Stimulated activated CD8-positive, alpha-beta memory T cell treated with anti-CD3 and anti-CD28 coated beads, Interleukin-4, amount 100 ng/mL, for 24 hours (primary cell): ENCODE measurements around the gene TMEM229A.
"Not testable (repeated sequence)": the region's sequence is repeated elsewhere in the genome, so short reads cannot be mapped to it uniquely, and the experiment has no call there.

ENCODE experiments used
- DNase-seq: peaks from one replicate; pipeline ENCODE4 v3.0.0-alpha.2; 2020; ENCODE audit warnings: low read depth

TMEM229A gene

DNA sequence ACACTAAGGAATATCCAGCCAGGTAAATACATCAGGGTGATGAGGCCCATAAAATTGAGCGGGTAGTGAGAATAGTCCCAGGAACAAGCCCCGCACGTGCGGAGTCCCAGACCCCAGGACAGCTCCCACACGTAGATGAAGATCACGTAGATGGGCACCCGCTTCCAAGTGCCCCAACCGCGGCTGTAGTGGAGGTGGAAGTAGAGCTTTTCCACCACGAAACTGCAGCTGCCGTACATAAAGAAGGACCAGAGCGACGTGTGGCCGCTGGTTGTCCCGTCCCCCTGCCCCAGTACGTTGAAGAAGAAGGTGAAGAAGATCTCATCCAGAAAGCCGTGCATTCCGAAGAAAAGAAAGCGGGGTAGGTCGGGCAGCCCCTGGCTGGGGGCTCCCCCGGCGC is 948 bp downstream of the TMEM229A start:
- DNase-seq, result no peak

GRCh38 chr7:124031406-124031805 is 1.5 kb downstream of the TMEM229A start:
- DNase-seq, result no peak

DNA sequence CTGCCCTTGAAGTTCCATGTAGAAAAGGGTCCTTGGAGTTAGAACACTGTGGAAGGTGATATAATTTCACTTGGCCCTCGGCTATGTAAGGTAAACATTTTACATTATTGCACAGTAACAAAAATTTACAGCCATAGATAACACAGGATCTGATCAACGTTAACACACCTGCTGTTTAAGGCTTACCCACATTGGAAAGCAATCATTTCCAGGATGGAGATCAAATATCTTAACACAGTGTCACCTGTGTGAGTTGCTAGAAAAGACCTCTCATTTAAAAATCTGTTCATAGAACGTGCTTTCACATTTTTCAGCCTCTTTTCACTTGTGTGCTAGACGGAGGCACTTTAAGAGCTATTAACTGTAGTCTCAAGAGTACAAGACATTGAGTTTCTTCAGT is 1.9 kb downstream of the TMEM229A start:
- DNase-seq, result no peak

- no peak for DNase-seq
Measured at GRCh38 chr7:124029396-124030188, 3.3 kb downstream of the TMEM229A start.

- DNase-seq, result no peak
Measured at GRCh38 chr7:124027236-124027635, 5.6 kb downstream of the TMEM229A start.

- not testable (repeated sequence) for DNase-seq
Measured at GRCh38 chr7:124024329-124024728, 8.5 kb downstream of the TMEM229A start.

DNA sequence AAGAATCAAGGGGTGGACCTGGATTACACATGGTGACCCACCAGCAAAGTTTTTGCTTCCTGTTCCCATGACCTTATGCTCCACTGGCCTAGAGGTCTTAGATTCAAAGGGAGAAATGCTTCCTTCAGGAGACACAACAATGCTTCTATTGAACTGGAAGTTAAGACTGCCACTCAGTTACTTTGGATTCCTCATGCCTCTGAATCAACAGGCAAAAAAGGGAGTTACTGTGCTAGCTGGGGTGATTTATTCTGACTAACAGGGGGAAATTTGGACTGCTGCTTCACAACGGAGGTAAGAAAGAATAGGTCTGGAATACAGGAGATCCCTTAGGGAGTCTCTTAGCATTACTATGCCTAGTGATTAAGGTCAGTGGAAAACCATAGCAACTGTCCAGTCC is 10.3 kb downstream of the TMEM229A start:
- no peak for DNase-seq

- no peak for DNase-seq
Measured at GRCh38 chr7:124020060-124020459, 12.8 kb downstream of the TMEM229A start.

- DNase-seq, result no peak
Measured at GRCh38 chr7:124013306-124013705, 19.6 kb downstream of the TMEM229A start.

GRCh38 chr7:124012864-124013263 is 20.0 kb downstream of the TMEM229A start:
- DNase-seq, result no peak

- no peak for DNase-seq
Measured at GRCh38 chr7:124009321-124009720, 23.5 kb downstream of the TMEM229A start.

DNA sequence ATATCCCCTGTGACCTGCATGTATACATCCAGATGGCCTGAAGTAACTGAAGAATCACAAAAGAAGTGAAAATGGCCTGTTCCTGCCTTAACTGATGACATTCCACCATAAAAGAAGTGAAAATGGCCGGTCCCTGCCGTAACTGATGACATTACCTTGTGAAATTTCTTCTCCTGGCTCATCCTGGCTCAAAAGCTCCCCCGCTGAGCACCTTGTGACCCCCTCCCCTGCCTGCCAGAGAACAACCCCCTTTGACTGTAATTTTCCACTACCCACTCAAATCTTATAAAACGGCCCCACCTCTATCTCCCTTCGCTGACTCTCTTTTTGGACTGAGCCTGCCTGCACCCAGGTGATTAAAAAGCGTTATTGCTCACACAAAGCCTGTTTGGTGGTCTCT is 24.6 kb downstream of the TMEM229A start:
- not testable (repeated sequence) for DNase-seq

GRCh38 chr7:123999703-124000102 is 33.2 kb downstream of the TMEM229A start:
- DNase-seq, result no peak

DNA sequence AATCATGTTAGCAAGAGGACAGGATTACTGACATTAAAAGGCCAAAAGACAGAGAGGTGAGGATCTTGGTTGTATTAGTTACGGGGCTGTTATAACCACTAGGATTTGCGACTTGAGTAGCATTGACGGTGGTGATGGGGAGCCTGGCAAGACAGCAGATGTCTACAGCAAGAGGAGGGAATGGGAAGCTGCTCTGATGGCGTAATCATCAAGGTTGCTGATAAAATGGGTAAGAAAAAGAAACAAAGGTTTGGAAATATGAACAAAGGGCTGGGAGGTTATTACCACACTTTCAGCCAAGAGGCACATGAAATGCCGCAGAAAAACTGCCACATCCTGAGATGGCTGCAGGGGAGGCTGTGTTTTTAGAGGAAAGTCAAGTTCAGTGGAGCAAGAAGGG is 33.9 kb downstream of the TMEM229A start:
- no peak for DNase-seq

DNA sequence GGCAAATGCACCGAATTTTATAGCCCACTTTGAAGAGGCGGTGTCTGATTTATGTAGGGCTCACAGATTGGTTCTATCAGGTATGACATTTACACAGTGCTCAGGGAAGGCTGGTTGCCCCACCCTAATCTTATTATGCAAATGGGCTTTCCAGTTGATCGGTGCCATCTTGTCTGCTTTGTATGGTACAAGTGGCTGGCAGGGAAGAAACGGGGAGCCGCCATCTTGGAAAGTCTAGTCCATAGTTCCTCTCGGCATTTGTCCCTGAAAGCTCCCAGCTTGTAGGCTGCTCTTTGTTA is 36.6 kb downstream of the TMEM229A start:
- DNase-seq, result no peak

GRCh38 chr7:123995617-123996326 is 37.1 kb downstream of the TMEM229A start:
- DNase-seq, result no peak

GRCh38 chr7:123994449-123994848 is 38.4 kb downstream of the TMEM229A start:
- DNase-seq, result no peak

- DNase-seq, result no peak
Measured at GRCh38 chr7:123993996-123994395, 38.9 kb downstream of the TMEM229A start.

- no peak for DNase-seq
Measured at GRCh38 chr7:123992913-123993518, 39.9 kb downstream of the TMEM229A start.

GRCh38 chr7:123987445-123987844 is 45.4 kb downstream of the TMEM229A start:
- DNase-seq, result no peak
